Testis (tissue), 2 donors: ENCODE data around the gene N4BP2L2.
"Not testable (repeated sequence)": the region's sequence is repeated elsewhere in the genome, so short reads cannot be mapped to it uniquely, and the experiment has no call there.

Experiments used
- CTCF ChIP-seq, 3 experiments: fragments of 450-650 bp in 2 of 3; fragments of 200-600 bp in 1 of 3; sonication (generic) in 1 of 3; IDR thresholded peaks; one replicate each; pipeline ENCODE4 v1.5.1; 2016 to 2019; ENCODE audit warnings: antibody characterized with exemption in 3 of 3, mild to moderate bottlenecking in 2 of 3, moderate library complexity in 1 of 3
- POLR2A ChIP-seq: fragments of 450-650 bp; IDR thresholded peaks from one replicate; pipeline ENCODE4 v1.6.1; 2017; ENCODE audit warnings: antibody characterized with exemption, mild to moderate bottlenecking, moderate library complexity

GRCh38 chr13:32575687-32576086, 37.1 kb upstream of the N4BP2L2 start:
- not testable (repeated sequence) for TF ChIP-seq CTCF (IDR thresholded peaks at IDR 0.05); POLR2A
